ENCODE data around the gene ERC2.

Gene ERC2

GRCh38 chr3:55546866-55547669, 921.2 kb downstream of the ERC2 start:
- H3K9ac ChIP-seq (ENCODE audit: low read length), result no peak overlapping the region
- H3K4me2 ChIP-seq (ENCODE audit: low read depth, low read length, poor library complexity, severe bottlenecking), result no peak overlapping the region
- no peaks in the 10 kb centered on the region for H3F3A ChIP-seq (ENCODE audit: insufficient read depth)
- no peak overlapping the region for H2AFZ ChIP-seq (ENCODE audit: low read depth, low read length, severe bottlenecking)
- no peaks in the 10 kb centered on the region for H3K79me2 ChIP-seq (ENCODE audit: insufficient read depth, low read length)
- H3K9me3 ChIP-seq (ENCODE audit: insufficient read depth, low read length), result no peaks in the 10 kb centered on the region
- no peaks in the 10 kb centered on the region for H4K20me1 ChIP-seq (ENCODE audit: low read depth, low read length)
- no peak overlapping the region for H3K4me3 ChIP-seq (ENCODE audit: insufficient read depth, low read length, poor library complexity, severe bottlenecking)
- no peaks in the 10 kb centered on the region for H3K27me3 ChIP-seq (ENCODE audit: low read length)
- TF ChIP-seq CTCF (IDR thresholded peaks at IDR 0.05; ENCODE audit: insufficient read depth, low read length, poor library complexity, severe bottlenecking), result no peak
- TF ChIP-seq EZH2phosphoT487 (conservative IDR thresholded peaks at IDR 0.05; ENCODE audit: low read length), result no peak
- no peaks in the 10 kb centered on the region for H3K9me2 ChIP-seq (replicated peaks; ENCODE audit: insufficient read depth, low read length)
- no peak overlapping the region for H3K27ac ChIP-seq (ENCODE audit: low read depth, low read length)
- H3K36me3 ChIP-seq (ENCODE audit: low read length), result no peaks in the 10 kb centered on the region

GRCh38 chr3:55545995-55546394, 922.3 kb downstream of the ERC2 start:
- H3K4me2 ChIP-seq (ENCODE audit: low read depth, low read length, poor library complexity, severe bottlenecking), result no peak overlapping the region
- no peak overlapping the region for H3K27ac ChIP-seq (ENCODE audit: low read depth, low read length)
- H3K27me3 ChIP-seq (ENCODE audit: low read length), result no peaks in the 10 kb centered on the region
- H3K9me2 ChIP-seq (replicated peaks; ENCODE audit: insufficient read depth, low read length), result no peaks in the 10 kb centered on the region
- no peak for TF ChIP-seq EZH2phosphoT487 (conservative IDR thresholded peaks at IDR 0.05; ENCODE audit: low read length)
- no peak for TF ChIP-seq CTCF (IDR thresholded peaks at IDR 0.05; ENCODE audit: insufficient read depth, low read length, poor library complexity, severe bottlenecking)
- no peaks in the 10 kb centered on the region for H3K36me3 ChIP-seq (ENCODE audit: low read length)
- H2AFZ ChIP-seq (ENCODE audit: low read depth, low read length, severe bottlenecking), result no peak overlapping the region
- H3K4me3 ChIP-seq (ENCODE audit: insufficient read depth, low read length, poor library complexity, severe bottlenecking), result no peak overlapping the region
- H3K9me3 ChIP-seq (ENCODE audit: insufficient read depth, low read length), result no peaks in the 10 kb centered on the region
- H3K9ac ChIP-seq (ENCODE audit: low read length), result no peak overlapping the region
- no peaks in the 10 kb centered on the region for H3K79me2 ChIP-seq (ENCODE audit: insufficient read depth, low read length)
- no peaks in the 10 kb centered on the region for H4K20me1 ChIP-seq (ENCODE audit: low read depth, low read length)
- H3F3A ChIP-seq (ENCODE audit: insufficient read depth), result no peaks in the 10 kb centered on the region

GRCh38 chr3:55544219-55544618, 924.0 kb downstream of the ERC2 start:
- Histone ChIP-seq H3K9ac (ENCODE audit: low read length) (no peak overlapping the region), H3K36me3 (ENCODE audit: low read length) (no peaks in the 10 kb centered on the region), H3K9me3 (ENCODE audit: insufficient read depth, low read length) (no peaks in the 10 kb centered on the region), H3K27ac (ENCODE audit: low read depth, low read length) (no peak overlapping the region), H3K4me2 (ENCODE audit: low read depth, low read length, poor library complexity, severe bottlenecking) (no peak overlapping the region), H3K27me3 (ENCODE audit: low read length) (no peaks in the 10 kb centered on the region), H4K20me1 (ENCODE audit: low read depth, low read length) (no peaks in the 10 kb centered on the region), H3K79me2 (ENCODE audit: insufficient read depth, low read length) (no peaks in the 10 kb centered on the region), H3K4me3 (ENCODE audit: insufficient read depth, low read length, poor library complexity, severe bottlenecking) (no peak overlapping the region), H3F3A (ENCODE audit: insufficient read depth) (no peaks in the 10 kb centered on the region), H3K9me2 (replicated peaks; ENCODE audit: insufficient read depth, low read length) (no peaks in the 10 kb centered on the region), H2AFZ (ENCODE audit: low read depth, low read length, severe bottlenecking) (no peak overlapping the region)
- TF ChIP-seq CTCF (IDR thresholded peaks at IDR 0.05; ENCODE audit: insufficient read depth, low read length, poor library complexity, severe bottlenecking) (no peak), EZH2phosphoT487 (conservative IDR thresholded peaks at IDR 0.05; ENCODE audit: low read length) (no peak)

Measured in SU-DHL-6 (cell line).